GM19452 (cell line): ENCODE data around the gene ZNF804A.
"Not testable (repeated sequence)": the region's sequence is repeated elsewhere in the genome, so short reads cannot be mapped to it uniquely, and the experiment has no call there.

Experiments
- ATAC-seq: cut with Tn5 transposase; IDR thresholded peaks from one replicate; pipeline ENCODE4 v1.9.1; 2021; ENCODE audit not compliant: unreplicated experiment

Gene ZNF804A

DNA sequence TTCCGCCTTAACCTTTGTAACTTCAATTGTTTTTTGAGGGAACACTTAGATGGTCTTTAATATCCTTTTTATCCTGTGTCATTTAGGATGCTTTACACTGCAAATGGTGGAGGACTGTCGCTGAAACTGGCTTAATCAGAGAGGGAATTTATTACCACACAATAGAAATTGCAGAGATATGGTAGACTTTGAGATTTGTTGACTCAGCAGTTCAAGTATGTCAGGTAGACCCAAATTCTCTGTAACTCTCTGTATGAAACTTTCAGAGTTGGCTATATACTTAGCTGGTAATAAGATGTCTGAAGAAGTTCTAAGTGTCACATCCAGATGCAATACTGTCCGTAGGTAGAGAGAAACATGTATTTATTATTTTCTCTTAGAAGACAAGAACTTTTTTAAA lies 100.1 kb downstream of the ZNF804A start:
- no peak for ATAC-seq

DNA sequence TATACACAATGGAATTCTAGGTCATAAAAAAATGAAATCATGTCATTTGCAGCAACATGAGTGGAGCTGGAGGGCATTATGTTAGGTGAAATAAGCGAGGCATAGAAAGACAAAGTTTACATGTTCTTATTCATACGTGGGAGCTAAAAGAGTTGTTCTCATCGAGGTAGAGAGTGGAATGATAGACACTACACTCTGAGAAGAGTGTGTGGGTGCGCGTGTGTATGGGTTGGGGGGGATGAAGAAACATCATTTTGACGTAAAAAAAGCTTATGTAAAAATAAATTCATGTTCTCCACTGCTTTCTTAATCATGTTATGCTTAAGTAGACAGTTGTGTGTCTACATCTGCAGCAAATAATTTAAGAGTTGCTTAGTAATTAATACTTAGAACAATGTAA lies 123.6 kb downstream of the ZNF804A start:
- no peak for ATAC-seq

DNA sequence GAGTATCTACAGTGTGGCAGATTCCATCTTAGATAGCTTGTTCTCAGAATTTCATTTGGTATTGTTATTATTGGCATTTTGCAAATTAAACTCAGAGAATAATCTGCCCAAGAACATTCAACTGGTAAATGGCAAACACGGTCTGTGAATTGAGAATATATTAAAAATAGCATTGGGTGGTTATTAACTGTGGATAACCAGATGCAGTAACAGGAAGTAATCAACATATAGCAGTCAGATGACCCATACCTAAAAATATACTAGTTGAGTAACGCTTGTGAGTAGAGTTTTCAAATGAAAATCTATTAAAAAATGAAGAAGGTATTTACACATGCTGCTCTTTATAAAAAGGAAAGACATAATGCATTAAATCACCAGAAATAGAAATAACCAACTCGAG lies 129.5 kb downstream of the ZNF804A start:
- ATAC-seq, result no peak

DNA sequence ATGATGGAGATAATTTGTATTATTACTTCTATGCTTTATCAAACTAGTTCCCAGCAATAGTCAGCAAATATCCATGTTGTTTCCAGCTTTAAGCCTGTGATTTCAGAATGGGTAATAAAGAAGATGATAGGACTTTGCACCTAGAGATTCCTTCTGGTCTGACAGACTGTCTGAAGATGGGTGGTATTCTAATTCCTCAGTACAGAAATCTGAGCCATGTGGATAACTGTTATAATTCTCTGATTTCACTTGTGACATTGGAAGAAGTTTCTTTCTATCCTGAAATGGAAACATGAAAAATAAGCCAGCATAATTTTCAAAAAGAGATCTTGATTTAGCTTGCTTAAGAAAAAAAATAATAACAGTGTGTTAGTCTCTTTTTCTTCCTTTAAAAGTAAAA lies 130.1 kb downstream of the ZNF804A start:
- ATAC-seq, result no peak

- ATAC-seq, result no peak
Measured at GRCh38 chr2:184729581-184729980, 131.3 kb downstream of the ZNF804A start.

GRCh38 chr2:184730288-184730687 lies 132.0 kb downstream of the ZNF804A start:
- ATAC-seq, result no peak

GRCh38 chr2:184734338-184734737 lies 136.0 kb downstream of the ZNF804A start:
- ATAC-seq, result no peak

DNA sequence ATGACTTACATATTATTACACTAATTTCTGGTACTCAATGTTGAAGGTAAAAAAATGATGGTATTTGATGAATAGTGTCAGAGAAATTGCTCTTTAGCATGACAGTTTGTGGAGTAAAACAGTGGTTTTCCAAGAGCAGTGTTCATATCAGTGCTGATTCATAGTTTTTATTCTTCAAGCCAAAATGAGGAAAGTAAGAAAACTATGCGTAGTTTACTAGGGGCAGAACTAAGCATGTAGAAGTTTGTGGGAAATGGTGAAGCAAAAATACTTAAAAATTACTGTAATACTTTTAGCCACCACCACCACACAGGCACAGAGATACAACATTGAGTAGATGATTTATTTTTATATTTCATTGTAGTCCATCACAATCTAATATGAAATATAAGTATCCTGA lies 137.3 kb downstream of the ZNF804A start:
- ATAC-seq, result no peak

DNA sequence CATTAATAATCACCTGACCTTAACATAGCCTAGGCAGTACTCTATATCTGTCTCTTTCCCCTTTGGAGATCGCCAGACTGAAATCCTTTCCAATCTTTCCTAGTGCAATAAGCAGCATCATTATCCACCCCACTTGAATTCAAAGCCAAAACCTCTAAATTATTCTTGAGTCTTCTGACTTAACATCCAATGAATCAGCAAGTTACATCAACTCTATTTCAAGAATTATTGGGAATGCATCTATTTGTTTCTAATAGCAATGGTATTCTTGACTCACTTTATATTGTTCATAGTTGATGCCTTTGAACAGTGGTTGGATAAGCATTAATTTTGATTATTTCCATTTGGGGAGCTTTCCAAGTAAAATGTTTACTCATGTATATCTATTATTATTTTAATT lies 144.8 kb downstream of the ZNF804A start:
- ATAC-seq, result no peak

GRCh38 chr2:184756161-184756560 lies 157.8 kb downstream of the ZNF804A start:
- no peak for ATAC-seq

- ATAC-seq, result no peak
Measured at GRCh38 chr2:184756885-184757284, 158.6 kb downstream of the ZNF804A start.

DNA sequence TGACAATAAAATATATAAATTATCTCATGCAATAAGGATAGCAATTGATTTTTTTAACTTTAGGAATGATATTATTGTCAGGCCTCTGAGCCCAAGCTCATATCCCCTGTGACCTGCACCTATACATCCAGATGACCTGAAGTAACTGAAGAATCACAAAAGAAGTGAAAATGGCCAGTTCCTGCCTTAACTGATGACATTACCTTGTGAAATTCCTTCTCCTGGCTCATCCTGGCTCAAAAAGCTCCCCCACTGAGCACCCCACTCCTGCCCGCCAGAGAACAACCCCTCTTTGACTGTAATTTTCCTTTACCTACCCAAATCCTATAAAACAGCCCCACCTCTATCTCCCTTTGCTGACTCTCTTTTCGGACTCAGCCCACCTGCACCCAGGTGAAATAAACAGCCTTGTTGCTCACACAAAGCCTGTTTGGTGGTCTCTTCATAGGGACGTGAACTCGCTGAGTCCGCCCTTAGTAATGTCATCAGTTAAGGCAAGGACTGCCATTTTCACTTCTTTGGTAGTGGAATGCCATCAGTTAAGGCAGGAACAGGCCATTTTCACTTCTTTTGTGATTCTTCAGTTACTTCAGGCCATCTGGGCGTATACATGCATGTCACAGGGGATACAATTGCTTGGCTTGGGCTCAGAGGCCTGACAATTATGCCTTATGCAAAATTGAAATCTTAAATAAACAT lies 161.4 kb downstream of the ZNF804A start:
- ATAC-seq, result not testable (repeated sequence)

- no peak for ATAC-seq
Measured at GRCh38 chr2:184760931-184761330, 162.6 kb downstream of the ZNF804A start.

- no peak for ATAC-seq
Measured at GRCh38 chr2:184765112-184765895, 167.0 kb downstream of the ZNF804A start.

GRCh38 chr2:184767059-184767458 lies 168.7 kb downstream of the ZNF804A start:
- no peak for ATAC-seq

- ATAC-seq, result no peak
Measured at GRCh38 chr2:184769023-184769422, 170.7 kb downstream of the ZNF804A start.

GRCh38 chr2:184769686-184770085 lies 171.4 kb downstream of the ZNF804A start:
- ATAC-seq, result no peak

DNA sequence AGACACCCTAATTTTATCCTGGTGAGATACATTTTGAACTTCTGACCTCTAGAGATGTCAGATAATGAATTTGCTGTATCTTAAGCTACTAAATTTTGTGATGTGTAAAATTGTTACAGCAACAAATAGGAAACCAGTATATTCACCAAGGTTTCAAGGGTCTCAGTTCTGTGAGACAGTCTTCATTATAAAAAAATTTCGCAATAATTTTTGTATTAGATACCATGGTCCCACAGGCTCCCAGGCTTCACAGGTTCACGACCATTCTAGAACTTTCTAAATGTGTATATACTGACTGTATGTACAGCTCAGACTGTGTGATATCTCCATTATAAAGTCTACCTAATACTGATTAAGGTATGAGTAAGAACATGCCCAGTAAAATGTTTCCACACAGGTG lies 181.4 kb downstream of the ZNF804A start:
- ATAC-seq, result no peak

DNA sequence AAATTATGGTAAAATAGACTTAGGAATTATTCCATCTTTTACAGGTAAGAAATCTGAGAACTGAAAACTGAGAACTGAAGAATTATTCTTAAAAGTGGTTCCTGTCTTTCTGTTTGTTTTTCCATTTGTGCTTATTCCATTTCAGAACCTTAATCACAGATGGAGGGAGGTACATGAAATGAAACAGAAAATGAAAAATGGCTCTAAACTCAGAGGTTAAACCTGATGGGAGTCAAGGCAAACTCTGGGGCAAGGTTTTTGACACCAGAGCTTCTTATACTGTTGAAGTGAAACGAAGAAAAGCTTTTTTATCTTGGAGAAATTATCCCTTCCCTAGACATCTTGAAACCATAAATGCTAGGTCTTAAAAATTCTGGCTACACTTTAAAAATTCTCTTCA lies 182.1 kb downstream of the ZNF804A start:
- no peak for ATAC-seq

- no peak for ATAC-seq
Measured at GRCh38 chr2:184780944-184781343, 182.6 kb downstream of the ZNF804A start.

DNA sequence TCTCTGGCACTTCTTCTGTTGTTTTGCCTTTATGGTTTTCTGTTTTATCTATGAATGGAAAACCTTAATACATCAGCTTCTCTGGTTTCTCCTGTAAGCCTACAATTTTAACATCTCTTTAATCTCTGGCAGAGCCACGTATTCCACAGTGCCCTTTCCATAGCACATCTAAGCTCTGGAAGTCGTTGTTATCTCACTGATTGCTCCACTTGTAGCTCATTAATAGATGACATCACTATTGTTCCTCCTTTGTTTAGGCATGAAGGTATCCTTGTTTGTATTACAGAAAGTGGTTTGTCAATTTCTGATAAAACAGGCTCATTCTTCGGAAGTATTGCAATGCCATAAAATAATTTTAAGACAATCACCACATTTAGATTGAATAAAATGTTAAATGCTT lies 185.2 kb downstream of the ZNF804A start:
- no peak for ATAC-seq

DNA sequence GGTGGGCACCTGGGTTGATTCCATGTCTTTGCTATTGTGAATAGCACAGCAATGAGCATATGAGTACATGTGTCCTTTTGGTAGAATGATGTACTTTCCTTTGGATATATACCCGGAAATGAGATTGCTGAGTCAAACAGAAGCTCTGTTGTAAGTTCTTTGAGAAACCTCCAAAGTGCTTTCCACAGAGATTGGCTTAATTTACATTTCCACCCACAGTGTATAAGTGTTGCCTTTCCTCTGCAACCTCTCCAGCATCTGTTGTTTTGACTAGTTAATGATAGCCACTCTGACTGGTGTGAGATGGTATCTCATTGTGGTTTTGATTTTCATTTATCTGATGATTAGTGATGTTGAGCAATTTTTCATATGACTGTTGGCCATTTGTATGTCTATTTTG lies 194.8 kb downstream of the ZNF804A start:
- no peak for ATAC-seq

DNA sequence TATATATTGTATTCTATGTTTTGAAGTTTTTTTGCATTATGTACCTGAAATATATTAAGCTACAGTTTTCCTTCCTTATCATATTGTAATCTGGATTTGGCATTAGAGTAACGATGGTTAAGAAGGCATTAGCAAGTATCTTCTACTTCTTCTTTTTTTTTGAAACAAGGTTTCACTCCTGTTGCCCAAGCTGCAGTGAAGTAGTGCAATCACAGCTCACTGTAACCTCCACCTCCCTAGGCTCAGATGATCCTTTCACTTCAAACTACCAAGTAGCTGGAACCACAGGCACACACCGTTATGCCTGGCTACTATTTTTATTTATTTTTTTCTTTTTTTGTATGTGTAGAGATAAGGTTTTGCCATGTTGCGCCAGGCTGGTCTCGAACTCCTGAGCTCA lies 201.1 kb downstream of the ZNF804A start:
- ATAC-seq, result no peak
